ENCODE data around the gene VPS35L. TPM values are rescaled to one million over a fixed set of nuclear protein-coding genes. Genes with fewer than 3 reads are reported as not detected.

Gene VPS35L
- polyA plus RNA-seq (2011; rRNA removed) (40.1 and 83.2 TPM in 2 replicates), polyA minus RNA-seq (2011; rRNA and poly(A)+ RNA removed) (72.0 and 82.5 TPM in 2 replicates)

GRCh38 chr16:19555186-19555937 is at the start of gene VPS35L:
Gene VPS35L (plus strand): TSS chr16:19555703. CDS start chr16:19555730, 27 bp downstream.
- Histone ChIP-seq H3K4me3 (ENCODE audit: low read depth, low read length) (peak within 1 kb of the TSS; percentile 72), H3K36me3 (ENCODE audit: control insufficient read depth, insufficient read depth, low read length) (no peaks in the 10 kb centered on the region), H3K27me3 (ENCODE audit: control insufficient read depth, insufficient read depth, low read length) (no peaks in the 10 kb centered on the region)
- ChIA-PET CTCF (interaction anchor here (0.7 to 2.4 kb wide), 10 partner anchors 9 to 336 kb away, joined by 3 to 14 read pairs (median 6); no protein-coding TSS in a partner anchor), POLR2A (interaction anchor here (0.9 kb wide), 1 partner anchor 32 kb away, joined by 3 read pairs; the partner anchor contains the start of gene CCP110)
- TF ChIP-seq CTCF (IDR thresholded peaks at IDR 0.05; ENCODE audit: insufficient read depth, low read depth, low read length): peak; percentile 83
- DNase-seq (ENCODE audit: low read depth): peak; percentile 94

GRCh38 chr16:19506965-19507364 is 48.5 kb upstream of the VPS35L start:
- Histone ChIP-seq H3K36me3 (ENCODE audit: control insufficient read depth, insufficient read depth, low read length) (peaks cover 4% of the 10 kb centered on the region; the same call in 1 of the 2 replicates), H3K4me3 (ENCODE audit: low read depth, low read length) (no peak overlapping the region), H3K27me3 (ENCODE audit: control insufficient read depth, insufficient read depth, low read length) (no peaks in the 10 kb centered on the region)
- ChIA-PET POLR2A (no interaction called here), CTCF (interaction anchor here (1.0 to 1.3 kb wide), 2 partner anchors 9 to 421 kb away, joined by 5 to 6 read pairs; no protein-coding TSS in a partner anchor)
- TF ChIP-seq CTCF (IDR thresholded peaks at IDR 0.05; ENCODE audit: insufficient read depth, low read depth, low read length): no peak
- DNase-seq (ENCODE audit: low read depth): no peak

GRCh38 chr16:19507867-19508266 is 47.6 kb upstream of the VPS35L start:
- ChIA-PET CTCF (interaction anchor here (0.9 to 1.3 kb wide), 2 partner anchors 11 to 19 kb away, joined by 3 read pairs; no protein-coding TSS in a partner anchor), POLR2A (no interaction called here)
- no peak for DNase-seq (ENCODE audit: low read depth)
- peaks cover 2% of the 10 kb centered on the region; the same call in 1 of the 2 replicates for H3K36me3 ChIP-seq (ENCODE audit: control insufficient read depth, insufficient read depth, low read length)
- no peak for TF ChIP-seq CTCF (IDR thresholded peaks at IDR 0.05; ENCODE audit: insufficient read depth, low read depth, low read length)
- no peaks in the 10 kb centered on the region for H3K27me3 ChIP-seq (ENCODE audit: control insufficient read depth, insufficient read depth, low read length)
- H3K4me3 ChIP-seq (ENCODE audit: low read depth, low read length): no peak overlapping the region

GRCh38 chr16:19512297-19512696 is 43.2 kb upstream of the VPS35L start:
- no peaks in the 10 kb centered on the region; the same call in none of the 2 replicates for H3K36me3 ChIP-seq (ENCODE audit: control insufficient read depth, insufficient read depth, low read length)
- no peak for TF ChIP-seq CTCF (IDR thresholded peaks at IDR 0.05; ENCODE audit: insufficient read depth, low read depth, low read length)
- no peak overlapping the region for H3K4me3 ChIP-seq (ENCODE audit: low read depth, low read length)
- ChIA-PET POLR2A (no interaction called here), CTCF (interaction anchor here (5.7 kb wide), 1 partner anchor 9 kb away, joined by 25 read pairs; no protein-coding TSS in a partner anchor)
- no peaks in the 10 kb centered on the region for H3K27me3 ChIP-seq (ENCODE audit: control insufficient read depth, insufficient read depth, low read length)
- no peak for DNase-seq (ENCODE audit: low read depth)

- no peaks in the 10 kb centered on the region; the same call in none of the 2 replicates for H3K36me3 ChIP-seq (ENCODE audit: control insufficient read depth, insufficient read depth, low read length)
- ChIA-PET CTCF (interaction anchor here (1.2 to 5.7 kb wide), 2 partner anchors 8 to 10 kb away, joined by 3 to 25 read pairs; no protein-coding TSS in a partner anchor), POLR2A (interaction anchor here (0.6 kb wide), 1 partner anchor 11 kb away, joined by 5 read pairs; no protein-coding TSS in a partner anchor)
- DNase-seq (ENCODE audit: low read depth): no peak
- no peak overlapping the region for H3K4me3 ChIP-seq (ENCODE audit: low read depth, low read length)
- no peaks in the 10 kb centered on the region for H3K27me3 ChIP-seq (ENCODE audit: control insufficient read depth, insufficient read depth, low read length)
- TF ChIP-seq CTCF (IDR thresholded peaks at IDR 0.05; ENCODE audit: insufficient read depth, low read depth, low read length): no peak
Observed at GRCh38 chr16:19513377-19514053, 42.0 kb upstream of the VPS35L start.
